ENCODE data around the gene ATXN1.

ATXN1 gene

GRCh38 chr6:16321341-16321710, 439.9 kb downstream of the ATXN1 start:
- no peak for TF ChIP-seq CTCF (IDR thresholded peaks at IDR 0.05; ENCODE audit: borderline replicate concordance, insufficient read depth, low read depth, low read length)
- H3K4me3 ChIP-seq (ENCODE audit: low read depth, low read length), result no peak overlapping the region

- H3K4me3 ChIP-seq (ENCODE audit: low read depth, low read length), result no peak overlapping the region
- TF ChIP-seq CTCF (IDR thresholded peaks at IDR 0.05; ENCODE audit: borderline replicate concordance, insufficient read depth, low read depth, low read length), result no peak
These were observed 440.5 kb downstream of the ATXN1 start for GRCh38 chr6:16320533-16321340.

DNA sequence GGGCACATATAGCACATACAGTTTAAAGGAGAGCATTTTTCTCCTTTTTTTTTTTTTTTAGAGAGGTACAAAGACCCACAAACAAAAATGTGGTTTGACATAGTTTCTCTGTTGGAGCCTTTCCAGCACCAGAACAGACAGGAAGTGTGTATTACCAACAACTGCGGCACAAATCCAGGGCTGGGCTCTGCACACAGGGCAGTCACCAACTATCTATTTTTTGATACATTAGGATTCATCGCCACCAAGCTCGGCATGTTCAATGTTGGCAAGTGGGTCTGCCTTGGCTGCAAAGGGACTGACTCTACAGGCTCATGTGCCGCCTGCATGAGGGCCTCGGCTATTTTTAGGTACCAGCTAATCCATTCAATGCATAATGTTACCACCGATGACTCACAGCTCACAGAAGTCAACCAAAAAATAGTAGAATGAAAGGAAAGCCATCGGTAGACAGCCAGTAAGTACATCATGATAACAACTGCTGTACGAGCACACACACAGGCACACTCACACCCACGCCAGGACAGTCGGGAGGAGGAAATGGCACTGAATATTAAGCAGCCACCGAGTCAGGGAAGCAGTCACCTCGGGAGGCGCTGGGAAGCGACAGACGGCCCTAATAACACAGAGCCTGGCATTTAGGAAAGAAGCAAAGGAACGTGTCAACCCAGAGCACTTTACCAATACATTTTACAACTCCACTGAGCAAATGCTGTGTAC, 441.3 kb downstream of the ATXN1 start:
- TF ChIP-seq CTCF (IDR thresholded peaks at IDR 0.05; ENCODE audit: borderline replicate concordance, insufficient read depth, low read depth, low read length), result no peak
- H3K4me3 ChIP-seq (ENCODE audit: low read depth, low read length), result no peak overlapping the region

GRCh38 chr6:16318953-16319720, 442.1 kb downstream of the ATXN1 start:
- H3K4me3 ChIP-seq (ENCODE audit: low read depth, low read length), result no peak overlapping the region

DNA sequence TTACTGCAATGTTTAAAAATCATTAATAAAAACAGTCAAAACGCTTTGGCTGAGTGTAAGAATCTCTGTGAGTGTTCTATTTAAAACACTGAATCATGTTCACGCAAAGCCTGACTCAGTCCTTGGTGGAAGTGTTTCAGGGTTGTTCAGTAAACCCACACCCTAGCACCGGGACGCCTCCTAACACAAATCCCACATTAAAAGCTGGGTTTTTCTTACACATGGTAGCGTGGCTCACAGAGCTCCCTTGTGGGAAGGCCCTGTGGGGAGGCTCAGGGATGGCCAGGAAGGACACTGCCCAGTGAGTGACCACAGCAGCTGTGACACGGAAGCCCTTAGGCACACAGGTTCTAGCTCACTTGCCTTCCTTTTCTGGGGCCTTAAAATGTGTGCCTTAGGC, 442.7 kb downstream of the ATXN1 start:
- H3K4me3 ChIP-seq (ENCODE audit: low read depth, low read length), result no peak overlapping the region
- TF ChIP-seq CTCF (IDR thresholded peaks at IDR 0.05; ENCODE audit: borderline replicate concordance, insufficient read depth, low read depth, low read length), result no peak

More at GRCh38 chr6:16318953-16319720, 442.1 kb downstream of the ATXN1 start:
- TF ChIP-seq CTCF (IDR thresholded peaks at IDR 0.05; ENCODE audit: borderline replicate concordance, insufficient read depth, low read depth, low read length), result no peak

GRCh38 chr6:16316741-16317251, 444.5 kb downstream of the ATXN1 start:
- peak; percentile 61 for TF ChIP-seq CTCF (IDR thresholded peaks at IDR 0.05; ENCODE audit: borderline replicate concordance, insufficient read depth, low read depth, low read length)
- H3K4me3 ChIP-seq (ENCODE audit: low read depth, low read length), result no peak overlapping the region

Measured in GM12875 (cell line).